HG03159 (cell line): ENCODE data around the gene POPDC3.
A peak's percentile ranks its signal among the peaks of the same experiment; 100 is the strongest.
"Not testable (repeated sequence)": the region's sequence is repeated elsewhere in the genome, so short reads cannot be mapped to it uniquely, and the experiment has no call there.

ENCODE experiments used
- ATAC-seq: cut with Tn5 transposase; IDR thresholded peaks from one replicate; pipeline ENCODE4 v1.9.1; 2021; ENCODE audit warnings: mild to moderate bottlenecking, moderate library complexity; ENCODE audit not compliant: unreplicated experiment

Gene POPDC3, protein sequence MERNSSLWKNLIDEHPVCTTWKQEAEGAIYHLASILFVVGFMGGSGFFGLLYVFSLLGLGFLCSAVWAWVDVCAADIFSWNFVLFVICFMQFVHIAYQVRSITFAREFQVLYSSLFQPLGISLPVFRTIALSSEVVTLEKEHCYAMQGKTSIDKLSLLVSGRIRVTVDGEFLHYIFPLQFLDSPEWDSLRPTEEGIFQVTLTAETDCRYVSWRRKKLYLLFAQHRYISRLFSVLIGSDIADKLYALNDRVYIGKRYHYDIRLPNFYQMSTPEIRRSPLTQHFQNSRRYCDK

DNA sequence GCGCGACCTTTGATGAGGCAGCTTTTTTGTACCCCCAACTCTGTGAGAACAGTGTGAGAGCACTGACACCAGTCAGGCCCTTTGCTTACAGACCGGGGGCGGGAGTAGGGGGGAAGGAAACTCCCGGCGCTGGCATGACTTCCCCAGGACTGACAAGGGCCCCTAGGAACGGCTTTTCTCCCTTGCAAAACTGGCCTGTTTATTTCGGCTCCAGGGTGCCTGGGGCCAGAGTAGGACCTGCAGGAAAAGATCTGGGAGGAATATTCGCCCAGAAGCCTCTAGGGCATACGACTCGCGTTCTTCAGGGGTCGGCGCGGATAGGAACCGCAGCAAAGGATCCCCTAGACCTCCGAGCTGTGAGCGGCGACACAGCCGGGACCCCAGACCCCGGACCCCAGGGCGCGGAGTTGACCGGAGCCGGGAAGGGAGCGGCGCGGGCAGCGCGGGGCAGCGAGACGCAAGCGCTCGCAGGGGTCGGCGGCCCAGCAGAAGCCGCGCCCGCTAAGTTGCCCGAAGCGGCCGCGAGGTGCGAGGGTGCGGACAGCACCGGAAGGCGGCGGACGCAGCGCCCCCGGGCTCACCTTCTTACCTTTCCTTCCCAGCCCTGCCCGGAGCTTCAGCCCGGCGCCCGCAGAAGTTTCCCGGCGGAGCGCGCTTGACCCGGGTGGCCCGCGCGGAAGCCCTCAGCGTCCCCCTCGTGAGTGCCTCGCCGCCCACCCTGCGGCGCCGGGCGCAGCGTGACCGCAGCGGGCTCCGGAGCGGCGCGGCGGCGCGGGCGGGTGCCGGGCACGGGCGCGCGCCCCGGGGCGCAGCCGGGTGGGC, at the start of gene POPDC3:
POPDC3 (minus strand) TSS at position 771 of the 822 bp plus-strand sequence. CDS start 18,105 bp downstream, outside the sequence.
- ATAC-seq, result peak; percentile 57

DNA sequence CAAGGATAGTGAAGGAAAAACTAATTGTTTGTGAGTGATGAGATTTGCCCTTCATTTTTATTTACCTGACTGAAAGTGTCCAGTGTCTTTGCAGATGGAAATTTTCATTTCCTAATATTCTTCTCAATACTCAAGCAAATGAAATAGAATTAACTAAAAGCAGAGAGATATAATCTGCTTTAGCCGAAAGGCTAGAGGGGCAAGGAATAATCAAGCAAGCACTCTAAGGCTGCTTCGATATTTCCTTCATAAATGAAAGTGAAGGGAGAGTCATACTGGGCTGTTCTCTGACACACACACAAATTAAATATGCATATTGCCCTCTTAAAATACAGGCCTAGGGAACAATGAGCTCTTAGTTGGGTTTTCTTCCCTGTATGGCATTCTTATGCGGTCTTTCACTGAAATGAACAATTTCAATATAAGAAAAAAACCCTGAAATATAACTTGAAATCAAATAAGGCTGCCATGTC, 47.5 kb upstream of the POPDC3 start:
- ATAC-seq, result no peak

DNA sequence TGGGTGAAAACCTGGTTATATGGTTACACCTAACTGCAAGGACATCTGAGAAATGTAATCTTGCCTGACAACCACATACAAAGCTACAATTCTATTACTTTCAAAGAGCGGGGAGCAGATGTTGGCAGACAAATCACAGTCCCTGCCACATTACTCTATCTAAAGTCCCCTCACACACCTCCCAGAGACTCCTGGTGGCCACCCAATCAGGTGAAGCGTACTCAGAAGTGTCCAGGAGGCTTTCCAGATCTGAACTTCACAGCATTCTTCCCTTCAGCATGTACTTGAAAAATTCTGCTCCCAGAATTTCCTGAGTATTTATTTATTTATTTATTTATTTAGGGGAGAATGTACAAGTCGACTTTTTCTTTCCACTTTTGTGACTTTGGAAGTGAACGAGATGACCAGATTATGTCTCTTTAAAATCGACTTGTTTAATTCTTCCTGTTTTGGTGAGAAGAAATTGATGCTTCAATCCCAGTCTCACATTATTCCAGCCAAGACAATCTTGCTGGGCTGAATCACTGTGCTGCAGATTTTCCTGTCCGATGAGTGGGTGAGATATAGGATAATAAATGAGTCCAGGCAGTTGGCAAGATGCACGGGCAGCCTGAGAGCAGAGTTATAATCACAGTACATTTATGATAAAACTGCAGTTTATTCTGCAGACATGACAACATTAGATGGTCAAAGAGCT, 46.9 kb upstream of the POPDC3 start:
- no peak for ATAC-seq

DNA sequence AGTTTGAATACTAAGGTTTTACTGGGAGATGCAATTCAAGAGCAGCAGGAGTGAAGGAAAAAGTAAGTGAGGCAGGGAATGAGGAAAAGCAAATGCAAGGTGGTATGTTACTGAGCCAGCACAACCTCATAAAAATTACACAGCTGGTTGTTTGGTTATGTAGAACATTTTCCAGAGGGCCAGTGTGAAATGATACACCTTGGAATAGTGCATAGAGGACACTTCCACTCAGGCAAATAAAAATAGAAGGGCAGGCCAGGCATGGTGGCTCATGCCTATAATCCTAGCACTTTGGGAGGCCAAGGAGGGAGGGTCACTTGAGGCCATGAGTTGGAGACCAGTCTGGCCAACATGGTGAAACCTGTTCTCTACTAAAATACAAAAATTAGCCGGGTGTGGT, 43.4 kb upstream of the POPDC3 start:
- ATAC-seq, result no peak

DNA sequence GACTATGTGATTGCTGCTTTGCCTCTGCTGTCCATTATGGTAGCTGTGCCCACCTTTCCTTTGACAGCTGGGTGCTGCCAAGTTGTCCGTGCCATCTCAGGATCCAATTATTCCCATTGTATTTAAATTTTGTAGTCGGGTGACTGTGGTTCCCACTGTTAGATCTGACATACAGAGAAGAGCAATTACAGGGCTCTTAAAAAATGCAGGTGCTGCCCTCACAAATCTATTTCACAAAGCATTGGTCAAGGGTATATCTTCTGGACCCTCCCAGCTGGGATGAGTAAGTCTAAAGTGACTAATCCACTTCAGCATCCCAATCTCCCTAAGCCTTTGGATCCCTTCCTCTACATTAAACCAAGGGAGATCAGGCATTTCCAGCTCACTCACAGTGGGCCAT, 41.4 kb upstream of the POPDC3 start:
- not testable (repeated sequence) for ATAC-seq

DNA sequence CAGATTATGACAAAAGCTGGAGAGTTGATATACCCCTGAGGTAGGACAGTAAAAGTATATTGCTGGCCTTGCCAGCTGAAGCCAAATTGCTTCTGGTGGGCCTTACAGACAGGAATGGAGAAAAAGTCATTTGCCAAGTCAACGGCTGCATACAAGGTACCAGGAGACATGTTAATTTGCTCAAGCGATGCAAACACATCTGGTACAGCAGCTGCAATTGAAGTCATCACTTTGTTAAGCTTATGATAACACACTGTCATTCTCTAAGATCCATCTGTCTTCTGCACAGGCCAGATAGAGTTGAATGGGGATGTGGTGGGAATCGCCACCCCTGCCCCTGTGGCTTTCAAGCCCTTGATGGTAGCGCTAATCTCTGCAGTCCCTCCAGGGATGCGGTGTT, 40.4 kb upstream of the POPDC3 start:
- ATAC-seq, result no peak

DNA sequence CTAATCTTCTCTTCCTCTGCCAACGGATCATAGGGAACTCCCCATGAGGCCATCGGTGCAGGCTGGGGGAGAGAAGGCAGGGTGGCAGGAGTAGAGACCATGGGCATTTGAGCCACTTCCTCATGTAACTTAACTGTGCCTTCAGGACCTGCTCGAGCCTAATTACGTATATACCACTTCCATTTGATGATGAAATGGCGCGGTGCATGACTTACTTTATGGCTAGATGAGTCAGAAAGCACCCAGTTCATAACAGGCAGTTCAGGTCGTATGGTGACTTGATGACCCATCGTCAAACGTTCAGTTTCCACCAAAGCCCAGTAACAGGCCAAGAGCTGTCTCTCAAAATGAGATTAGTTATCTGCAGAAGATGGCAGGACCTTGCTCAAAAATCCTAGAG, 39.4 kb upstream of the POPDC3 start:
- not testable (repeated sequence) for ATAC-seq

DNA sequence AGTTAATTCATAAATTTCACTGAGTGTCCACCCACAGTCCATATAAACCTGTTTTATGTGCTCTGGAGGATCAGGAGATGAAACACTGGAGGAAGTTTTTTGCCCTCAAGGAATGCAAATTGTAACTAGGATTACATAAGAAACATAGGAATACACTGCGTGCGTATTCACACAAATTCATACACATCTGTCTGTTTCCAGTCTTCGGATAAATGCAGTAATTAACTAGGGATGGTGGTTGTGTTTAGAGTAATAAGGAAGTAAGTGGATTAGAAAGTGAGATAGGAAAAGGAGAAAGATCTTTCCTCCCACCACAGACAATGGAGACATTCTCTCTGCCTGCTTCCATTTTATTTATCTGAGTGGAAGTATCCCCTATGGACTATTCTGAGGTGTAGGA, 35.7 kb upstream of the POPDC3 start:
- ATAC-seq, result no peak

DNA sequence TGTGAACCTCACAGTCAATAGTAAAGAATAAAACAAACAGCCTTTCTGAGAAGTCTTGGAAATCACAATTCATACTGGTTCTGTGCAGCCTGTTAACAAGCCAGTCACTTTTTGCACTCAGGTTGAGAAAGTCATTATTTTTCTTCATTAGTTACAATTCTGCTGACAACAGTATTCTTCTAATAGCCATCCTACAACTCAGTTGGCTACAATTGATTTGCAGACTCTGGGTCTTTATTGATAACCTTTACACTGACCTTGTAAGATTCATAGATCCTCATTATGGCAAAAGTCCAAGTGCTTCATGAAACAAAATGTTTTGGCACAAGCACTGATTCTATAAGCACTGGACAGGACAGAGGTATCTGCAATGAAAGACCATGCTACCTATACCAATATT, 34.9 kb upstream of the POPDC3 start:
- no peak for ATAC-seq

DNA sequence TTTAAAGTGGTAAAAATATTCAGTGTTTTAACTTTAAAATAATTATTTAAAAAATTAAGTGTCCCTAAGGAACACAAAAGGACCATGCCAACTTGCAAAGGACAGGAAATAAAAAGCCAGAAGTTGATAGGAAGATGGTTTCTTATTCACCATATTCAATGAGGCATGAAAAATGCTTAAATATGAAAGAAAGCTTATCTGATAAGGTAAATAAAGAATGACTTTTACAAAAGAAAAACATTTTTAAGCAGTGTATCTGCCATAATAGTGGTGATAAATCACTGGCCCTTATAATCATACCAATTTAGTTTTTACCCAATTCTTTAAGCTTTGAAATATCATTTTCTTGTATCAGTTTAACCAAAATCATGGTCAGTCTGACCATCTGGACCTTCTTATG, 33.5 kb upstream of the POPDC3 start:
- no peak for ATAC-seq

DNA sequence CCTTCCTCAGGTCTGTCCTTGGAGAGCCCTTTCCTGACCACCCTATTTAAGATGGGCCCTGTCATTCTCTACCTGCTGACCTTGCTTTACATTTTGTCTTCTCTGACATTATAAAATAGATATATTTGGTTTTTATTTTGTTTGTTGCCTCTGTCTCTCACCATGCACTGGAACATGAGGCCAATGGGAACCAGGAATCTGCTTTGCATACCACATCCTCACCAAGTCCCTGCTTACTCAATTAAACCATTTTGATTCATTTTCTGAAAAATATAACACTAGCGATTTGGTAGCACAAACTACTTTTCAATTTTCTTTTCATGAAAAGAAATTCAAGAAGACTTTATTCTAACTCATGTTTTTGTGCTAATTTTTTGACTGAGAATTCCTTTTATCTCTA, 32.8 kb upstream of the POPDC3 start:
- no peak for ATAC-seq

DNA sequence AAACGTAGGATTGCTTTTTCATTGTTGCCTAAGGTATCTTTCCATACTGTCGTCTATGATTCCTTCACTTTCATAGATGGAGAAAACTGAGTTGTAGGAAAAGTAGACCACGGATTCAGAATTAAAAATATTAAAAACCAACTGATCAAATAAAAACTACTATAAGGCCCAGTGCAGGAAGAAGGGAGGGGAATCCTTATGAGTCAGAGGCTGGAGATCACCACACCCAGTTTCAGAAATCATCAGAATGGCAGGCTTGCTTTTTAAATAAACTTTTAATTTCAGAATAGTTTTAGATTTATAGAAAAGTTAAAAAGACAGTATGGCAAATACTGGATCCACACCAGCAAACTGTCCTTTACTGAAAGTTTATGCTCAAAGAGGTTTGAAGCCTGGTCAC, 32.0 kb upstream of the POPDC3 start:
- no peak for ATAC-seq

DNA sequence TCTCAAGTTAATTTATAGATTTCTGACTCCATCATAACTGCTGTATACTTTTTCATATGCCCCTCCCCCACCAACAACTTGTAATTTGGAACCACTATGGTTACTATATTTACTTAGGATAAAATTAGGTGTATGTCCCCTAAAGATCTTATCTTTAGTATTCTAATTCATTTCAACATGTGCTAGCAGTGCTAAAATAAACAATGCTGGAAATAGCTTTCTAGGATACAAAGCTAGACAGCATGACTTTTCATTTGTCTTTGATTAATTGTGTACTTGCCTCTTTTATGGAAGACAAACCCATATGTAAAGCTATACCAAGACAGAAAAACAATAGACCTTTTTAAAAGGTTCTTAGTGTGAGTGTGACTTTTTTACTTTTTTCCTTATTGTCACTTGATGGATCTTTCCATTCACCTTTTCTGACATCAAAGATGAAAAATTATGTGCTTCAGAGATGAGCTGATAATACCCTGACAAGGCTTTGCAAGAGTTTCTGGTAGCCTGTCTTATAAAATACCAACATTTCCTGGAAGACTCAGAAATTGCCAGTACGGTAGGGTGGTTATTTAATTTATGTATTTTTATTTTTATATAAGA, 31.2 kb upstream of the POPDC3 start:
- ATAC-seq, result no peak

DNA sequence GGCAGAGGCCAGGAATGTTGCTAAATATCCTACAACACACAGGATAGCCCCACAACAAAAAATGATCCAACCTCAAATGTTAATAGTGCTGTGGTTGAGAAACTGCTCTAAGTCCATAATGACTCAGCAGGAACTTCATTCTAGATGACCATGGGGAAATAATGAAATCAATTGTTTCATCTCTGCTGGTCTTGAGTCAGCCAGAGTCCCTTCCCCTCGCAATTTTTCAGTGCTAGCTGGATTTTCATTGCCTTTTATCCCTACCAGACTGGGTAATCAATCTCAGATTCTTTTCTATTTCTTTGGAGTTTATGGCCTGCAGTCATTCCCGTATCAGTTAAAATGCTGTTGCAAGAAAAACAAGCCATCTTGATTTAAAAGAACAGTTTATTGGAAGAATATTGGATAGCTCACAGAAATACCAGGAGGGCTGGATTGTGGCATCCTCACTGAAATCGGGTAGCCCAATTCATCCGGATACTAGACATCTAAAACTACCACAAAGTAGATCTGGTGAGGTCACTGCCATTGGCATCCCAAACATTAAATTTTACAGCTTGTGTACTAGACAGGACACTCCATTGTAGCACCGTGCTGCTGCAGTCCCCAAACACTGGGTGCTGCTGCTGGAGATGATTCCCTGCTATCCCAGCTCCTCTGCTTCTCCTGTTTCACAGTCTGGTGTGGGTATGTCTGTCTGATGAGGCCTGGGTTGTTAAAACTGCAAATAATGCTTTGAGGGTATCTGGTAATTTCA, 30.3 kb upstream of the POPDC3 start:
- no peak for ATAC-seq

DNA sequence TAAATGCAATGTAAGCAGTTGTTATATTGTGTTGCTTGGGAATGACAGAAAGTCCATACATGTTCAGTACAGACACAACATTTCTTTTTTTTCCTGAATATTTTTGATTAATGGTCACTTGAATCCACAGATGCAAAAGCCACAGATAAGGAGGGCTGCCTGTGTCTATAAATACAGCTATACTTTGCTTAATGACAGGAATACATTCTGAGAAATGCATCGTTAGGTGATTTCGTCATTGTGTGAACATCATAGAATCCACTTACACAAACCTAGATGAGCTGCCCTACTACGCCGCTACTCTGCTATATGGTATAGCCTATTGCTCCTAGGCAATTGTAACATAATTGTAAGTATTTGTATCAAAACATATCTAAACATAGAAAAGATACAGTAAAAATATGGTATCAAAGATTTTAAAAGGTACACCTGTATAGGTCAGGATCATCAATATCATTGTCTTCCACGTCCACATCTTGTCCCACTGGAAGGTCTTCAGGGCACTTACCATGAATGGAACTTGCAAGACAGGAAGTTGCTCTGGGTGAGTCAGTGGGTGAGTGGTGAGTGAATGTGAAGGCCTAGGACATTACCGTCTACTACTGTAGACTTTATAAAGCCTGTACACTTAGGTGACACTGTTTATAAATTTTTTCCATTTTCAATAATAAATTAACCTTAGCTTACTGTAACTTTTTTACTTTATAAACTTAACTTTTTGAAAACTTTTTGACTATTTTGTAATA, 27.9 kb upstream of the POPDC3 start:
- no peak for ATAC-seq

DNA sequence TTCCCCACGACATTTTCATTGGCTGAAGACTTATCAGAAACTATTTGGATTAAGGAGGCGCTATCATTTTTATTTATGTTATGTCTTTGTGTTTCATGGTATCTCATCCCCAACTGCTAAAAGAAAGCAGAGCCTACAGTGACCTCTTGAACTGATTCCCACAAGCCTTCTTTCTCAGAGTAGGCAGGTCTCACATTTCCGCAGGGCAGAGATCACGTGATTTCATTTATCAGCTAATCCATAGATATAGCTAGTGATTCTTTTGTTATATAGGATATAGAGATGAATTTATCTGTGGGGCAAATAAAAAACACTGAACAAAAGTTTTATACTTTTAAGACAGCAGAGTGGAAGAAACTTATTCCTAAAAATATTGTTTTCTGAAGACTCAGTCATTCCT, 25.0 kb upstream of the POPDC3 start:
- no peak for ATAC-seq

DNA sequence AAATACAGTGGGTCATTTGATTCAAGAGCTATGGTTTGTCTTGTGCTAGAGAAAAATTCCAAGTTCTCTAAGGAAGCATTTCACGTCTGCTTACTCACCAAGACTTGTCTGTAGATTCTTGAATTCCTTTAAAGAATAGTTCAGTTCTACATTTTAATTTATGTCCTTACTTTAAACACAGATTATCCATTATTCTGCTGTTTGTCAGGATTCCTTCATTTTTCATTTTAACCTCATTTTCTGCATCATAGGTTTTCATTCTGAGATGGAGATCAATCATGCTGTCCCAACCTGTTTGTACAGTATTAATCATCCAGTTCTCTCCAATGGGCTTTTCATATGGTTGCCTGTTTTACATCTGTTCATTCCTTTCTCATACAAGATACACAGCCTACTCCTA, 24.5 kb upstream of the POPDC3 start:
- ATAC-seq, result no peak

DNA sequence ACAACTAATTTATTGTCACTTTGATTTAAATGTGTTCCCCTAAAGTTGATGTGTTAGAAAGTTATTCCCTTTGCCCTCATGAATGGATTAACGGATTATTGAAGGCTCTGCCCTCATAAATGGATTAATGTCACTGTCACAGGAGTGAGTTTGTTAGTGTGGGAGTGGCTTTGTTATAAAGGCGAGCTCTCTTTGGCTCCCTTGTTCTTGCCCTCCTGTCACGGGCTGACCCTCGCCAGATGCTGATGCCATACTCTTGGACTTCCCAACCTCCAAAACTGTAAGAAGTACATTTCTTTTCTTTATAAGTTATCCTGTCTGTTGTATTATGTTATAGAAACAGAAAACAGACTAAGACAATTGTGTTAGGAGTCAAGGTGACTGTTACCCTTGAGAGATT, 22.7 kb upstream of the POPDC3 start:
- no peak for ATAC-seq

DNA sequence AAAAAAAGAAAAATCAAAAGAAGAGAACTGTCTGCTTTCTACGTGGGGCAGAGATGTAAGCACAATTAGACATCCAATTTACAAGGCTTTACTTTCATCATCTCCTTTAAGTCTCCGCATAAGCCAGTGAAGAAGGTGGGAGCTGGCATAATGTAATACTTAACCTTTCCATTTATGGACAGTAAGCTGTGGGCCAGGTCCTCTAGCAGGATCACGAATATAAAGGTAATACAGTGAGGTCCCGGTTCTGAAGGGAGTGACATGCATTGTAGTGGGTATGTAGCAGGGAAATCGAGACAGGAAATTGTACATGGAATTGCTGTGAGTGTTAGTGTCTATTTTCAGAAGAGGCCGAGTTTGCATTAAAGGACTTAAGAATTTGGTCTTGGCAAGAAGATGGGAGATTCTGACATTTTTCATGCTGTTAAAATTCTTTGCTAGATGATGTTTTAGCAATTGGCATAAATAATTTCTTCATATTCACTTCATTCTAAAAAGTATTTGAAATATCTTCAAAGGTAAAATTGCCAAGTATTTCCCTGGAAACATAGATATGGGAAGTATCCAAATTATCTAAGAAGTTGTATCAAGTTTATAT, 20.4 kb upstream of the POPDC3 start:
- ATAC-seq, result no peak
